GM21381 (cell line): ENCODE data around the gene OR10K1.
"Not testable (repeated sequence)": the region's sequence is repeated elsewhere in the genome, so short reads cannot be mapped to it uniquely, and the experiment has no call there.

ENCODE experiments used
- ATAC-seq: cut with Tn5 transposase; IDR thresholded peaks from one replicate; pipeline ENCODE4 v1.9.1; 2021; ENCODE audit warnings: mild to moderate bottlenecking, moderate library complexity; ENCODE audit not compliant: unreplicated experiment

Gene OR10K1

DNA sequence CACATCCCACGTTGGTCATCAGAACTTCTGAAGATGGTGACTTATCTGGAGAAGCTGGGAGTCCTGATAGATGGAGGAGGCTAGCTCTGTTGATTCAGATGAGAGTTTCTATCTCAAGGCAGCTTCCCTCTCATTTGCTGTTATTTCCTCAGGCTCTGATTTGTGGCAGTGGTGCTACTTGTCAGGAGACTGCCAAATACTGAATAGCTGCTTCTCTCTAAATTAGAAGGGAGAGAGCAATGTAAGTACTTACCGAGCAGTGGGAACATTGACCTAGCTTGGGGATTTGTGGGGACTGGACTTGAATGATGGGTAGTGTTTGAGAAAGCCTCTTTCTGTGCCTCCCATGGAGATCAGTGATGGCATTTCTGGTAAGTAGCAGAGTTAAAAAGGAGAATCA is at the start of gene OR10K1:
TSS of gene OR10K1 (plus strand) at position 301 of the 400 bp plus-strand sequence. CDS start 3,728 bp downstream, outside the sequence.
- ATAC-seq = no peak

GRCh38 chr1:158414651-158415345 is 46.8 kb upstream of the OR10K1 start:
- no peak for ATAC-seq

DNA sequence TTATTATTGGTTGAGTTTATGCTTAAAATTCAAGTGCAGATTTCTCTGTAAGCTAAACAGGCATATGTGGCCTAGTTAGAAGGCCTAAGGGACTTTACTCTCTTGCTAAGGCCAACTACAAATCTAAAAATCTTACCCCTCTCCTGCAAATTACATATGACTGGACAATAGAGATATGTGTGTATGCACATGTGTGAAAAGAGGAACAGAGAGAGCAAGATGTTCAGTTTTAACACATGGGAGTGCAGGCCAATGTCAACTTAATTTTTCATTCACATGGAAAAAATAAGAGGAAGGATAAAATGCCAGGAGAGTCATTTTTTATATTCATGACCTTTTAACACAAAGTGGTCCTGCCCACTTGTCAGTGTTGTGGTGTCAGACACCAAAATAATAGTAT is 44.0 kb upstream of the OR10K1 start:
- ATAC-seq = no peak

- ATAC-seq = no peak
Observed at GRCh38 chr1:158422212-158422611, 39.4 kb upstream of the OR10K1 start.

GRCh38 chr1:158425027-158425426 is 36.6 kb upstream of the OR10K1 start:
- ATAC-seq = no peak

DNA sequence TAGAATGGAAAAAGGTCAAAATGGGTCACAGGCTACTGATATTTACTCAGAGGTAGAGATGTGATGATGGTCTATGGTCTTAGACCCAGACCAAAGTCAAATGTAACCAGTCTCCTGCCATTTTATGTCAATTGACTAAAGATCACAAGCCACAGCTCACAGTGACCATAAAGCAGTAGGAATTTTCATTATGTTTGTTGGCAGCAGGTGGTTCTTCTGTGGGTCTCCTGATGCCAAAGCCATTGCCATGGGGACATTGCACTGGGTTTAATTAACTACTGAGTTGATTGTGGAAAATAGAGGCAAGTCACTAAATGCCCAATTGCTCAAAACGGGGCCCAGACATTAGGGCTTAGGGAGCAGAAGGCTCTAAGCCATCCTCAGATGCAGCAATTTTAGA is 35.5 kb upstream of the OR10K1 start, which contains the start of gene OR10K2:
TSS of gene OR10K2 (minus strand) at position 101 of the 400 bp plus-strand sequence. CDS start 5,371 bp downstream, outside the sequence.
- no peak for ATAC-seq

GRCh38 chr1:158430163-158430562 is 31.5 kb upstream of the OR10K1 start:
- not testable (repeated sequence) for ATAC-seq

DNA sequence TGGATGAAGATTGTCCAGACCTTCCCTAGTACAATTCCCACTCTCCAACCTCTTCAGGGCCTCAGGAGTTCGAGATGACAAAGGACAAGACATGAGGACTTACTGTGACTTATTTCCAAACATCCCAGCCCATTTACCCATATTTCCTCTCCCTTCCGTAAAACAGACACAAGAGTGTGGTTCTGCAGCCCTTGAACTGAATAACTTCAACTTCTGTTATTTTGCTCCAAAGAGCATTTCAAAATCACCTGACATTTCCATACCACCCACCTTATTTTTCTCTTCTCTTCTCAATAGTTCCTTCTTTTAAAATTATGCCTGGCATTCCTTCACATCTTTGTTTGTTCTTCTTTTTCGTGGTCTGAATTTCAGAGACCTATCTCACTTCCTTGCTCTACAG is 26.9 kb upstream of the OR10K1 start:
- no peak for ATAC-seq

GRCh38 chr1:158445376-158445775 is 16.3 kb upstream of the OR10K1 start:
- ATAC-seq = no peak

DNA sequence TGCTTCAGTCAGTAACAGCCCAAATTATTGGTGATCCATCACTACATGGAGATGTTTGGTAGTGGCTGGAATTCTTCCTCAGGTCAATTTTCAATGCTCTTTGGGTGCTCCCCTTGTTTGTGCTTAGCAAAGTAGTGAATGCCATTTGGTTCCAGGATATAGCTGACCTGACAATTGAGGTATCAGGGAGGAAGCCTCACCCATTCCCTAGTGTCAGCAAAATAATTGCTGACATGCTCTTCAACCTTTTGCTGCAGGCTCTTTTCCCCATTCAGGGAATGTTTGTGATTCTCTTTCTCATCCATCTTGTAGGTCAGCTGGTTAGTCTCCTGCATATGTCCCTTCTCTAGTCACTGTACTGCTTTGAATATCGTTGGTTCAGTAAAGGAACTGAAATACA is 7.1 kb upstream of the OR10K1 start:
- no peak for ATAC-seq

- ATAC-seq = no peak
Observed at GRCh38 chr1:158457246-158457645, 4.4 kb upstream of the OR10K1 start.

DNA sequence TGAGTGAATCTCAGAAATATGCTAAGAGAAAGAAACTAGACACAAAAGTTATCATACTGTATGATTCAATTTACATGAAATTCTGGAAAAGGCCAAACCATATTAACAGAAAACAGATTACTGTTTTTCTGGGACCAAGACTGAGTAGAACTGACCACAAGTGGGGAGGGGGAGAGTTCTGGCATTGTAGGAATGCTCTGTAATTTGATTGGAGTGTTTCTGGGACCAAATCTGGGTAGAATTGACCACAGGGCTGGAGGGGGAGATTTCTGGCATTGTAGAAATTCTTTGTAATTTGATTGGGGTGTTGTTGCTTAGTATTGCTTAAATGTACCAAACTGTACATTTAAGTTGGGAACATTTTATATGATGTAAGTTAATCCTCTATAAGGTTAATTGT is 3.4 kb upstream of the OR10K1 start:
- no peak for ATAC-seq

GRCh38 chr1:158471920-158472319 is 10.3 kb downstream of the OR10K1 start, which contains the start of gene OR10R2:
OR10R2 (plus strand) TSS chr1:158472220; CDS start chr1:158472326, 106 bp downstream.
- no peak for ATAC-seq

DNA sequence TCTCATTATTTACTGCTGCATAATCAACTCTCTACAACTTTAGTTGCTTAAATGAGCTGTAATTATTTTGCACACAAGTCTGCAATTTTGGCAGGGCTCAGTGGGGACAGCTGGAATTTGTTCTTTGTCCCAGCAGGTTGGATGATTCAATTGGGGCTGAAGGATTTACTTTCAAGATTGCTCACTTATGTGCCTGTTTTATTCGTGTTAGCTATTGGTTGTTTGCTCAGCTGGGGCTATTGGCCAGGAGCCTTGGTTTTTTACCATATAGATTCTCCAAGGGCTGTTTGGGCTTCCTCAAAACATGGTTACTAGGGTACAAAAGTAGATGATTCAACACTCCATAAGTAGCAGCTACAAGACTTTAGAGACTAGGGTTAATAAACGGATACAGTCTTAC is 23.8 kb downstream of the OR10K1 start:
- no peak for ATAC-seq

- ATAC-seq = no peak
Observed at GRCh38 chr1:158491316-158491715, 29.7 kb downstream of the OR10K1 start.

- ATAC-seq = no peak
Observed at GRCh38 chr1:158493054-158493453, 31.4 kb downstream of the OR10K1 start.

DNA sequence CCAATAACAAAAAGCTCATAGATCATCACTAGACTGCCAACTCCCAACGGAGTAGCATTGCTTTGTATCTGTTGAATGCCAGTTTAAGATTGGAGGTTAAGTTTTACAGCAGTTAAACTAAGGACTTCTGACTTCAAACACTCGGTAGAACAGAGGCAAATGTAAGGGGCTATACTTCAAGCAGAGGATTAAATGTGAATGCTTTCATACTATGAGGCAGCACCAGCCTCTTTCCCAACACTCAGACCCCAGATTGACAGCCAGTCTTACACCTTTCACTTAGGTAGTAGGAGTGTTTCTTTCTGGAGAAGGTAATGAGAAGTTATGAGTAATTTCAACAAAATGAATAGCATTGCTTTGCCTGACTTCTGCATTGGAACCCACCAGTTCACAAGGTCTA is 33.2 kb downstream of the OR10K1 start:
- no peak for ATAC-seq

DNA sequence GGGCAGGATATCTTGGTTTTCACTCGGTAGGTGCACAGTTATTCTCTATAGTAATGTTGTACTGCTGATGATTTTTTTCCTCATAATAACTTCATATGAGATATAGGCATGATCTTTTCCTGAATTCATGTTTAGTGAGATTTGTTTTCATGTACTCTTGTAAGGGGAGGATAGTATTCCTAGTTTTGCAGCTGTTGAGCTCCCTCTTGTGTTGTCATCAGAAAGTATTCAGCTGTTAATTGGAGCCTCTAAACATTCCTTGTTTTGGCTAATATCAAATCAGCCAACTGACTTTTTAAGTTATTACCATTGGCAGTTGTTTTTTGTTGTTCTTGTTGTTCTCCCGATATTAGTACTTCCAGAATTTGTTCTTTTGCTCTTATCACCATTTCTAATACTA is 34.7 kb downstream of the OR10K1 start:
- no peak for ATAC-seq

- no peak for ATAC-seq
Observed at GRCh38 chr1:158506369-158506987, 44.8 kb downstream of the OR10K1 start.

- ATAC-seq = no peak
Observed at GRCh38 chr1:158507511-158507910, 45.9 kb downstream of the OR10K1 start.

DNA sequence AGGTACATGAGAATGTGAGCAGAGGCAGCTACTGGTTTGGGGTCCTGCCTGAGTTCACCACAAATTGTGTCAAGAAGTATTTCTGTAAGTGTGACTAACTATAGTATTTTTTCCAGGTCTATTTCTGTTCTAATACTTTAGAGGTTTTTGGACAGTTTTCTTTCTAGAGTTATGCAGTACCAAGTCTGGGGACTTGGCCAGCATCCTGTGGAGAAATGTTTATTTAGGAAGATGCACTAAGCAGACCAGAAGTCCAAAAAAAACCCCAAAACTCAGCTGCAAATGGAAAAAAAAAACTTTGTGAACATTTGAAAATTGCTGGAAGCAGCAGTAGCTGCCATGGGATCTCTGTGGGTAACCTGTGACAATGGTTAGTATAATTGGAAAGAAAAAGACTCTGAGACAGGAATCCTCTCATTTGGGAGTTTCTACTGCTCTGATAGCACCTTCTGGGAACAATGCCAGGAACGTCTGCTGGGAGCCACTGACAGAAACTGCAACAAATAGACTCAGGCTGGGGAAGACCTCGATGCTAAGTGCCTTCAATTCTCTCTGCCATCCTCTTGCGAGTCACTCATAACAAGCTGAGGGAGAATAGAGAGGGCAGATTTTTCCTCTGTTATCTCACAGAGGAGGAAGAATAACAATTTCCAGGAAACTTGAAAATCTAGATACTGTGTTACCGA is 48.0 kb downstream of the OR10K1 start:
- no peak for ATAC-seq

GRCh38 chr1:158516966-158517365 is 55.3 kb downstream of the OR10K1 start:
- no peak for ATAC-seq
